Measurements from ENCODE around the gene HNRNPUL1.

DNA sequence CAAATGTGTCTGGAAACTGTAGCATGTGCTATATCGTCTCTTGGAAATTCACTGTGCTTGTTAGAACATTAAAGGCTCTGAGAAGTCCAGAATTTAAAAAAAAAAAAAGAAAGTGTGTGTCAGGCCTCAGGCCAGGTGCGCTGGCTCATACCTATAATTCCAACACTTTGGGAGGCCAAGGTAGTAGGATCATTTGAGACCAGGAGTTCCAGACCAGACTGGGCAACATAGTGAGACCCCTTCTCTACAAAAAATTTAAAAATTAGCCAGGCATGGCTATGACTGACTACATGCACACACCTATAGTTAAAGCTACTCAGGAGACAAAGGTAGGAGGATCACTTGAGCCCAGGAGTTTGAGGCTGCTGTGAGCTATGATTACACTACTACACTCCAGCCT lies 4.9 kb downstream of the HNRNPUL1 start:
- TF ChIP-seq, protein P1, sequence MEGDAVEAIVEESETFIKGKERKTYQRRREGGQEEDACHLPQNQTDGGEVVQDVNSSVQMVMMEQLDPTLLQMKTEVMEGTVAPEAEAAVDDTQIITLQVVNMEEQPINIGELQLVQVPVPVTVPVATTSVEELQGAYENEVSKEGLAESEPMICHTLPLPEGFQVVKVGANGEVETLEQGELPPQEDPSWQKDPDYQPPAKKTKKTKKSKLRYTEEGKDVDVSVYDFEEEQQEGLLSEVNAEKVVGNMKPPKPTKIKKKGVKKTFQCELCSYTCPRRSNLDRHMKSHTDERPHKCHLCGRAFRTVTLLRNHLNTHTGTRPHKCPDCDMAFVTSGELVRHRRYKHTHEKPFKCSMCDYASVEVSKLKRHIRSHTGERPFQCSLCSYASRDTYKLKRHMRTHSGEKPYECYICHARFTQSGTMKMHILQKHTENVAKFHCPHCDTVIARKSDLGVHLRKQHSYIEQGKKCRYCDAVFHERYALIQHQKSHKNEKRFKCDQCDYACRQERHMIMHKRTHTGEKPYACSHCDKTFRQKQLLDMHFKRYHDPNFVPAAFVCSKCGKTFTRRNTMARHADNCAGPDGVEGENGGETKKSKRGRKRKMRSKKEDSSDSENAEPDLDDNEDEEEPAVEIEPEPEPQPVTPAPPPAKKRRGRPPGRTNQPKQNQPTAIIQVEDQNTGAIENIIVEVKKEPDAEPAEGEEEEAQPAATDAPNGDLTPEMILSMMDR (conservative IDR thresholded peaks at IDR 0.05; ENCODE audit: low read depth, low read length) = no peak
- no peak for TF ChIP-seq EZH2phosphoT487 (IDR thresholded peaks at IDR 0.05; ENCODE audit: borderline replicate concordance, low read length)
